HG03196 (cell line): ENCODE measurements around the gene SH3RF2.

Source experiments
- ATAC-seq: cut with Tn5 transposase; IDR thresholded peaks from one replicate; pipeline ENCODE4 v1.9.1; 2021; ENCODE audit not compliant: unreplicated experiment

The SH3RF2 gene

DNA sequence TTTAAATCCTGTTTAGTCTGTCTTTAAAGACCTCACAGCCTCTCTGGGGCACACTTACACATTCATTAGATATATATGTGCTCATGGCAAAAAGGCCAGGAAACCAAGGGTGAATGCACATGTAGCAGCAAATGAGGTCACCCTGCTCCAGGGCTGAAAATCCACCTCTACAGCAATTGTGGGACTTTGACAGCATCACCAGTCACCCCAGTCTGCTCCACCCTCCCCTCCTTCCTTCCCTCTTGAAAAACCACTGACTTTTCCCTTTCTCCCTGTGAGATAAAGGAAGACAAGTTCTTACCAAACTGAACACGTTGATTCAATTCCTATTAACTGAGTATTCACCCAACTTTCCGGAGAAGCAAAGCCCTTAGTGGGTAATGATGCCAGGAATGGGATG lies 15.2 kb upstream of the SH3RF2 start:
- ATAC-seq = no peak

DNA sequence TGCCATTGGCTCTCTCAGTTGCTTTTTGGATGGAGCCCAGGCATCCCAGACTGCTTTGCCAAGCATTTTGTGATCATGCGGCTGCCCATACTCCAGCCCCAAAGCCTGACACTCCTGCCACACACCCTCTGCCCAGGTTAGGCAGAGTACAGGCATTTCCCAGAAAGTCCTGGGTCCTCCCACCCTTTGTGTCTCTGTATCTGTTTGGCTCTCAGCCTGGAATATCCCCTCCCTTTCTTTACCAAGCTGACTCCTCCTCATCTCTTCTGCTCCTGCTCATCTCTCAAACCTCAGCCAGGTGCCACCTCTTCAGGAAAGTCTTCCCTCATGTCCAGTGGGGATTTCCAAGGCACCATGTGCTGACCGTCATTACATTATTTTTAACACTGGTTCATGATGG lies 14.3 kb upstream of the SH3RF2 start:
- ATAC-seq = no peak

DNA sequence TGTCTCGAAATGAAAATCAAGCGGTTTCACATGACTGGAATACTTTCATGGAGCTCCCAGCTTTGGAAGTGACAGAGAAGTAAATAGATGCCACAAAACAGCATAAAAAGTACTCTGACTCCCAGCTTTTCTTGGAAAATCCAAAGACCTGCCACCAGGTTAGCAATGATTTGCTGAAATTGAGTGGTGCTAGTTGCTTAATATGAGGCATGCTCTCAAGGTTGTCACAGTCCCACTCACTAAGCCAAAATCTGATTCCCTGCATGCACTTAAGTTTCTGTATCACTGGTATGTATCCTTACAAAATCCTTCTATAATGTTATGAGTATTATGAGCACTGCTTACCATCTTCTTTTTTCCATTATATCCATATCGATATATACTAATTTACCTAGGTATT lies 13.0 kb upstream of the SH3RF2 start:
- no peak for ATAC-seq

DNA sequence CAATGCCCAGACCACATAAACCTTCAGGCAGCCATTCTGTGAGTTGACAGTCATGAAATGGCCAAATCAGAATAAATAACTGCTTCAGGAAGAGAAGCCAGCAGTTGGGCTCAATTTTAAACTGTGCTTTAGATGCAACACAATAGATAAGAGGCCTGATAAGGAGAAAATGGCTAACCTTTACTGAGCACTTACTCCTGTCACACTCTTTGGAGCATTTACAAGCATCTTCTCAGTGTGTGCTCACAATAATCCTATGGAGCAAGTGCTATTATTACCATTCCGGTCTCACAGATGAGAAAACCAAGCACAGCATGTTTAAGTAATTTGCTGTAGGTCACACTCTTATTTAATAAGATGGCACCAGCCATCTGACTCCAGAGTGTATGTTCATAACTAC lies 11.5 kb upstream of the SH3RF2 start:
- ATAC-seq = no peak

DNA sequence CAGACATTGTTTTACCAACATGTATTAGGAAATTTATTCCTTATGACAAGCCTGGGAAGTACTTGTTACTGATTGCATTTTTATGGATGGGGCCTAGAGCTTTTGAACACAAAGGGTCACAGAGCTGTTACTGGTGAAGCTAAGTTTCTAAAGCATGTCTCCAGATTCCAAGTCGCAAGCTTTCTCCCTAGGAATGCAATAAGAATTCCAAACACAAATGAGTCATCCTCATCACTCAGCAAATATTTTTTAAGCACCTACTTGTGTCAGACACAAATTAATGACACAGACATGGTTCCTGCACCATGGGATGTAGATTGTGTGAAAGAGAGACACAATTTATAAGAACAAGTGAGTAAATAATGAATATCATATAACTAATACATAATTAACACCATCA lies 11.0 kb upstream of the SH3RF2 start:
- ATAC-seq = no peak

DNA sequence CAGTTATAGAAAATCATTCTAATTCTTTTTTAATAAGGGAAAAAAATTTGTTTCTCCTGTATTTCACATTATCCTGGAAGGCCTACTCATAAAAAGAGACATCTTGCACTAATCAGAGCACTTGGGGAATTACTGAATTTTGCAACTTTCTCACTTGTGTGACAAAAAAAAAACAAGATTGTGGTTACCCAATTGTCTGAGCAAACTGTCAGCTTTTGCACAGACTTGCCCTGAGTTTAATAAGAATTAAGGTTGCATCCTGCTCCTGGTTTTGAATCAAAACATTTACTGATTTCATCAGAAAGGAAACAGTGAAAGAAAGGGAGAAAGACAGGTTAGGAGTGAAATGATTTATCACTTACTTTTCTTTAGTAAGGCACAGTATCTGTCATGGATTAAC lies 10.6 kb upstream of the SH3RF2 start:
- no peak for ATAC-seq

DNA sequence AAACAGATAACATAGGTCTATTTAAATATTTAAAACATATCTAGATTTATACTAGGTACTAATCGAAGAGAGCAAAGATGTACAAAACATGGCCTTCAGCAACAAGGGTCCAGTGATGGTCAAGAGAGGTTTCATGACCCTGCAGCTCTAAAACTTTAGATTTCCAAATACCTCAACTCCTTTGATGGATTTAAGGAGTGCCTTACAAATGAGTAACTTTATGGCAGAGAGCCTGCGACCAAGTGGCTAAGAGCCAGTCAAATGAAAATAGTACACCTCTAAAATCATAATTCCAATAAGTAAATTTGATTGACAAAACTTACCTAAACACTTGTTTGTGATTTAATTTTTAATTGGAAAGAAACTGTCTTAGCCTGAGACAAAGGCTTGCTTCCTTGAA lies 4.7 kb upstream of the SH3RF2 start:
- ATAC-seq = no peak

DNA sequence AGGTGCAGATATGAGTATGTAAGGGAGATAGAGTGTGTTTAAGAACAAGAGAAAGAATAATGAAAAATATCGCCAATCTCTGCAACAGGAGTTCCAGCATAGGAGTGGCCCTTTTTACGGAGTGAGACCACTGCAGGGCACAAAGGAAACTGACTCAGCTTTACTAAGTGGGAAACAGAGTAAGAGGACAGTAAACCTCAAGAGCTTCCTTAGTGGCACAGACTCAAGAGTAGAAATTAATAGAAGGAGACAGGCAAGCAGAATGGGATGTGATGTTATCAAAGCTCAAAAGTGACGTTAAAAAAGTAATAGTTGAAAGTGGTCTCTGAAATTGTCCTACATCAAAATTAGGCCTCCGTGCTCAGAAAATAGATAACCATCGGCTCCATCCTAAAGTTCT lies 2.1 kb upstream of the SH3RF2 start:
- no peak for ATAC-seq

DNA sequence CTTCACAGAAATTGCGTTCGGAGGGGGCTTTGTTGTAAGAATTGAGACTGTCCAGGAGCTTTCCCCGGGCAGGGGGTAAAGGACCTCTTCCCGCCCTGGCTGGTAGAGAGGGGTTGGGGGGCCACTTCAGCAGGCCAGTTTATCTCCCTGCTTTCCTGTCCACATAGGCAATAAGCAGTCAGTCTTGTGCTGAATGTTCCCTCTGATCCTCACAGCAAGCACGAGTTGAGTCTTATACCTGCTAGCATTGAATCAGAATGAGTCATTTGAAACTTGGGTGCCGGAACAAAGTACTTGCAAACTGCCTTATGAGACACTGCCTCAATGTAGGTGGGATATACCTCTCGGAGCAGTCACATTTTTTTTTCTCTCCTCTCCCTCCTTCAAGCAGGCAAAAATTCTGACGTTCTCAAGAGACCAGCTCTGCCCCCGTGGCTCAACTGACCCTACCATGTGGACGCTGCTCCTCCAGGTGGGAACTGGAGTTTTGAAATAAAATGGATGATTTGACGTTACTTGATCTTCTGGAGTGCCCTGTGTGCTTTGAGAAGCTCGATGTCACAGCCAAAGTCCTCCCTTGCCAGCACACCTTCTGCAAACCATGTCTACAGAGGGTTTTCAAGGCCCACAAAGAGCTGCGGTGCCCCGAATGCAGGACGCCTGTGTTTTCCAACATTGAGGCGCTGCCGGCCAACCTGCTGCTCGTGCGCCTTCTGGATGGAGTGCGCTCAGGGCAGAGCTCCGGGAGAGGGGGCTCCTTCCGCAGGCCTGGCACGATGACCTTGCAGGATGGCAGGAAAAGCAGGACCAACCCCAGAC lies 1.3 kb downstream of the SH3RF2 start:
- ATAC-seq = no peak

DNA sequence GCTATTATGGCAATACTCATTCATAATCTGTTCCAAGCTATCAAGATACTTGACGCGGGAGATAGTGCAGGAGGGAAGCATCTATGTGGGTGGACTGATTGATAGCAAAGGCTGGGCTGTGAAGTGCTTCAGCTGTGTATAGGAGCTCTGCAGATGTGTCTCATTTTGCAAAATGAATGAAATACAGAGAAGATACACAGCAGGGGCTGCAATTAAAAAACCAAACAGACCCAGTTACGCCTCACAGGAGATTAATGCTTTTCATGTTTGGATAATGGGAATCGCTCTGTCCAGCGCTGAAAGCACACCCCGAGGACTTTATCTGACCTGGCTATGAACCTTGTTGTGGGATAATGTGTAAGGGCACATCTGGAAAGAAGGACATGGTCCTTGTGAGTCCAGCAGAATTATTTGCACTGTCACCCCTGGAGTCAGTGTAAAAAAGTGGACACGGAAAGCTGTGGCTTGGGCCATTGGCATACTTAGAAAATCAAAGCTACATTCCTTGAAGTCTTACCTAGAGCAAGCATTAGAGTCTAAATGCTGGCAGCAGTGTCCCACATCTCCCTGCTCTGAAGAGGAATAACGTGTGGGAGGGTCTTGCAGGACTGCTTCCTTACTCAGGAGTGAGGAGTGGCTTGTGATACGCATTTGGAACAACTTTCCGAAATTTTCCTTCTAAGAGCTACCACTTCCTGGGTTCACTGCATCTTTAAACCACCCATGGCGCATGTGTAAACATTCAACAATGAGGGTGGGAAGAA lies 2.6 kb downstream of the SH3RF2 start:
- no peak for ATAC-seq

DNA sequence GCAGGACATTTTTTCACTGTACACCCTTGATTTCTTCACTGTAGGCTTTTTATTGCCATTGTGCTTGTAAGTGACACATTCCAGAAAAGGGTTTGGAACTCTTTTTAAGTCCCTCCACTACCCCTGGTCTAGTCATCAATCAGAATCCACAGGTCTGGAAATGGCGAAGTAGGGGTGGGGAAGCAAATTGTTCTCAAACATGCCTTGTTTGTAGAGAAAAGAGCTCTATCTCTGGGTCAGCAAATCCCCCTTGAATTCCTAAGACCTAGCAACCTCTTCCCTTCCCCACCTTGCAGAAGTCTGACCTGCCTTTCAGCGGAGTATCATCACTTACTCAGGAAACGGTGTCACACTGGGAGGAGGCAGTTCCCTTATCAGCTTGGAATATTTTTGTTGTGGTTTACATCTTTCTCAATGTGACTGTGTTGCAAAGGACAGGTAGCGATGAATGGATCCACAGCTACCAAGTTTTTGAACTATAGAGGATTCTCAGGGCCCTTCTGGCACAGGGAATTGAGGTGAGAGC lies 3.2 kb downstream of the SH3RF2 start:
- no peak for ATAC-seq

DNA sequence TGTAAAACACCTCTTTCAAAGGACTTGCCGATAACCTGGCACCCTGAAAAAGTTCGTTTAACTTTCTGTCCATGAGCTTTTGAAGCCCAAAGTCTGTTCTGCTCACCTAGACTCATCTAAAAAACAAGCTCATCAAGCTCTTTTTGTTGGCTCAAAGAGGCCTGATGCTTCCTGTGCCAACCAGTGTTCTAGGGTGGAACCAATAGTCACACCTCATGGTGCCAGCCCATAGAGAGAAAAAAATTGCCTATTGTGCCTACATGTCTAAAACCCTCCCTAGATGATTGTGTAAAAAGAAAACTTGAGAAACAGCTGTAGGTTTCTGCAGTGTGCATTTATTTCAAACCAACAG lies 4.7 kb downstream of the SH3RF2 start:
- ATAC-seq = no peak

DNA sequence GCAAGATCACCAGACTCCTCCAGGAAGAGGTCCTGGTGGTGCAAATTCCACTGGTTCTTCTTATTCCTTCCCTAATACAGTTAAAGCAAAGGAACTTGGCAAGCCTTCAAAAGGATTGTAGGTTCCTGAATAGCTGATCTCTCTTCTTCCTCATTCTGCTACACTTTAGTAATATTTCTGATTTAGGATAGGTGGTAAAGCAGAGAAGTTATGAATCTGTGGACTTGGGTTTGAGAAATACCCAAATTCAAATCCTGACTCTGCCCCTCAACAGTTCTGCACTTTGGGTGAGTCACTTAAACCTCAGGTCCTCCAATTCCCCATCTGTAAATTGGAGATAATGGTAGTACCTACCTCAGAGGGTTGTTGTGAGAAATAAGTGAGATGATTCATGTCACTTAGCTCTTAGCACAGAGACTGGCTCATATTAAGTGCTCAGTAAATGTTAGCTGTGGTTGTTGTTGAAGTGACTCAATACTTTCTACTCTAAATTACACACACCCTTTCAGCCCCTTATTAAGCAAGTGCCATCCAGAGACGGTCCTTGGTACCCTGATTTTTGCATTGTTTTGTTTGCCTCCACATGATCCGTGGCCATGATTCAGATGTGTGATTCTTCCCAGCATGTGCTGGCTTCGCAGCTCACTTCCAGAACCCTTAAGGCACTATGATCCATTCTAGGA lies 5.2 kb downstream of the SH3RF2 start:
- no peak for ATAC-seq

DNA sequence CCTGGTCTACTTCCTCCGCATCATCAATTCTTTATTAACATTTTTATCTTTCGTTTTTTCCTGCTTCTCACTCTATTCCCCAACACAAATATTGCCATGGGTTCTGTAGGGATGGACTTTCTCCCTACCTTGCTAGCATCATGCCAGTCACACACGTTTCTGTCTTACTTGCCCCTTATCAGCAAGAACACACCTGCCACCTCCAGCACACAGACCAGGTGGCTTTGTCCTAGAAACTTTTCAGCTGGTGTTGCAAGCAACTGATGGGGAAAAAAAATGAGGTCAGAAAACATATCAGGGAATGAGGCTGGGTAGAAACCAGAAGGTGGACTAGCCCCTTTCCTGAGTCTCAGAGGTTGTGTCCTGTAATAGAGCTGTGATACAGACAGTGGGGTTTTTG lies 5.8 kb downstream of the SH3RF2 start:
- ATAC-seq = no peak

DNA sequence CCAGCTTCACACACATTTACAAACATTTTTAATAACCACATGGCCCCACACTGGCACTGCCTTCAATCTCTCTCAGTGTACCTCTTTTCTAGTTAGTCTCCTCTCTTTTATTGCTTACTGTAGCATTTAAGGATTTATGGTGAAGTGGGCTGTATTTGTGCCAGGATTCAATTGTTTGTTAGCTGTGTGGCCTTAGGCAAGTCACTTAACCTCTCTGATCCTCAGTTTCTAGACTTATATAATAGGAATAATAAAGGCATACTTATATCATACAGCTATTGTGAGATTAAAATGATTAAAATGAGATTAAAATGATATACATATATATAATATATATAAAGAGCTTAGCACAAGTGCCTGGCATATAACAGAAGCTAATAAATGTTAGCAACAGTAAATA lies 6.4 kb downstream of the SH3RF2 start:
- ATAC-seq = no peak

DNA sequence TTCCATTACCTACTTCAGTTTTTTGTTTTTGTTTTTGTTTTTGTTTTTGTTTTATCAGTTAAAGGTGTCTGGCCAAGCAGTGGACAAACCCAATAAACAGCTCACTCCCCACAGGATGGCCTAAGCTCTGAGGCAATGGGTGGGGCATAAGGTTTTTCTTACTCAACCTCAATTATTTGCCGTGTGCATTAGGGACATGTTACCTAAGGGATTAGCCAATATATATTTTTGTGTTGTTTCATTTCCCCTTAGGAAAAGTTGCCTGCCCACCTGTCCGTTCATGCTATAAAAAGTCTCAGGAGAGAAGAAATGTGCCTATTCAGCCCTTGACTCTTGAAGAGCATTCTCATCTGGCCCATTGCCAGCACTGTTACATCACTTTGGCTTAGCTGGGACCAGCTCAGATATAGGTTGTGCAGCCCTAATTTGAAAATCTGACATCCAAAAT lies 7.3 kb downstream of the SH3RF2 start:
- ATAC-seq = no peak

DNA sequence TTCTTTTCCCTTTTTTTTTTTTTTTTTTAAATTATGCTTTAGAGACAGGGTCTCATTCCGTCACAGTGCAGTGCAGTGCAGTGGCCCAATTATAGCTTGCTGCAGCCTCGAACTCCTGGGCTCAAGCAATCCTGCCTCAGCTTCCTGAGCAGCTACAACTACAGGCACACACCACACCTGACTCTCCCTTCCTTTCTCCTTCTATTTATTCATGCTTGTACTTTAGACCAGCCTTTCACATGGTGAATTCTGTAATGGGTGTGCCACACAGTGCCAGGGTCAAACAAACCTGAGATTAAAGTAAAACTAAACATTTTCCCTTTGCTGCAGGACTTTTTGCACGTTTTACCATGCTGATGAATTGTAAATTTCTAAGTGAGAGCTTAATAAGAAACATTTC lies 8.0 kb downstream of the SH3RF2 start:
- ATAC-seq = no peak

DNA sequence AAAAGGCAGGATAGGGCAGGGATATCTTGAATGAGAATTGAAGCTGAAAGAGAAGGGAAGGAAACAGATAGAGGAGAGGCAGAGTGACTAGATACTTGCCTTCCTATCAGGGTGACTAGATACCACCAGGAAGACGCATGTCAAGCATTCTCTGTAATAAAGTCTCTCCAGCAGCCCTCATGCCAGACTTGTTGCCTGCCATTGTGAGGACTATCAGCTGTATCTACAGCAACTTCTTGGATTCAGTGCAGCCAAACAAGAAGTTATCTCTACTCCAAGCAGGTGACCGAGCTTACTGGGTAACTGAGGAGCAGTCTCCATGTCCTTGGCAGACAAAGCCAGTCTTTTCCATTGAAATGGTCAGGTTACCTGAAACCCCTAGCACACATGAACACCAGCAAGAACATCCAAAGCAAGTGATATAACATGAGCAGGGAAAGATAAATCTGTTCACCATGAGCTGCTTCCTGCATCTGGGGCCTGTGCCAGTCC lies 9.3 kb downstream of the SH3RF2 start:
- no peak for ATAC-seq

DNA sequence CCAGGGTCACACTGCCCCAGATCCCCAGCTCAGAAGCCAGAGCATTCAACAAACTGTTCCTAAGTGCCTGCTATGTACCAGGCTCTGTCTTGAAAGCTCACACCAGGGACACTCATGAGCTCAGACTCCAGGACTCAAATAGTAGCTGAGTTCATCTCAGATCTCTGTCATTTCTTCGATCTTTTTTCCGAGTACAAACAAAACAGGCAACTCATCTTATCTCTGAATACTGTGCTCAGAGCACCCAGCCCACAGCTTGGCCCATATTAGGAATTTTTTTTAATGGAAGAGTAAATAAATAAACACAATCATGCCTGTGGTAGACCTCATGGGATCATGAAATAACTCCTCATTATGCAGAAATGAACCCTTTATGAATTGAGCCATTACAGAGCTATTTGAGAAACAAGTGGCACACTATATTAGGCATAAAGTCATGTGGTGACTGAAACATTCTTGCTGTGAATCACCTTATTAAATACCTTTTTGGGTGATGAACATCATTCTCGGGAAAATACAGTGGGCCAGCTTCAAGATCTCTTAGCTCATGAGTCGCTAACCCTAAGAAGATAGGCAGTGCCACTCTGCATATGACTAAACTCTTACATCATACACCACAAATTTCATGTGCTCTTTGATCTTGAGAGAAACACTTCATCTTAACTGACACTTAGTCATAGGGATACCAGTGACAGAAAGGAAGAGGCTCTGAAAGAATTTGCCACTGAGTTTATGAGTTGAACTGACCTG lies 9.9 kb downstream of the SH3RF2 start:
- peak; percentile 90 for ATAC-seq

DNA sequence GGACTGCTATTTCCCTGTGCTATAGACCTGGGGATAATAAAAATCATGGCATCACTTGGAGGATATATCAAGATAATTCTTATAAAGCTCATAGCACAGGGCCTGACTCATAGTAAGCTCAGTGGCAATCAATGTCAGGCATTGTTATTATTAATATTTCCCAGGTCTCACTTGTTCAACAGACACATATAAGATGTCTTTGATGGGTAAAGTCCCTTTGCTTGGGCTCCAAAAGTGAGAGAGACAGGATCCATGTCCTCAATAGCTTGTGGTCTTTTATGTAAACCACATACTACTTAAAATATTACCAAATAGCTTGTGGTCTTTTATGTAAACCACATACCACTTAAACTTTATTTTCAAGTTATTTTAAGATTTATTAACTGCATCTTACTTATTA lies 11.2 kb downstream of the SH3RF2 start:
- ATAC-seq = no peak

DNA sequence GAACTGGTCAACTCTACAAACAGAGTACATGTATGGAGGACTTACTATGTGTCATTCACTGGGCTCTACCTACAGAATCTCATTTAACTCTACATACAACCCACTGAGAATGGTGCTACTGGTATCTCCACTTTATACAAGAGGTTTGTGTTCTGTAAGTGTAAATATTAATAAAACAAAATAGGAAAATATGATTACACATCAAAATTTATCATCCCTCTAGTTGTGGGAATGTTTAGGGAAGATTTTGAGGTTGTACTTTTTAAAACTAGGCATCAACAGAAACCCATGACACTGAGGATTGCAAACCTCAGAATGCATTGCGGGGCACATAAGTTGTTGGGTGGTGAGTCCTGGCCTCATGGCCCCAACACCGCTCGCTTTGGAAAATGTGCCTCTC lies 11.7 kb downstream of the SH3RF2 start:
- no peak for ATAC-seq
